PC-9 (cell line): ENCODE results near the gene GFER.
"Not testable (repeated sequence)": the region's sequence is repeated elsewhere in the genome, so short reads cannot be mapped to it uniquely, and the experiment has no call there.

ENCODE experiments used
- CTCF ChIP-seq: fragments of 200-600 bp; sonication (generic); conservative IDR thresholded peaks from 2 replicates; pipeline ENCODE4 v1.6.1; 2017; ENCODE audit warnings: mixed run types, antibody characterized with exemption, mild to moderate bottlenecking, moderate library complexity
- EZH2 ChIP-seq: fragments of 200-600 bp; sonication (generic); IDR thresholded peaks from 2 replicates; pipeline ENCODE4 v1.8.0; 2017; ENCODE audit warnings: antibody characterized with exemption, low read depth

GRCh38 chr16:1939833-1940232 is 44.2 kb upstream of the GFER start:
- TF ChIP-seq CTCF, EZH2: not testable (repeated sequence)
